SK-N-SH (cell line): Measurements from ENCODE around the gene KNG1. TPM values are rescaled to one million over a fixed set of nuclear protein-coding genes. Genes with fewer than 3 reads are reported as not detected.

Source experiments
- CTCF ChIA-PET: fragments of 300-600, 350-600 bp; formaldehyde crosslinking; extraction: SDS; loops from one replicate; lab custom pipeline; 2021; lab: Yijun Ruan, JAX
- POLR2A ChIA-PET: fragments of 350-600 bp; sonication (Branson Sonifier 250); formaldehyde crosslinking; extraction: SDS; loops from one replicate; lab custom pipeline; 2020; ENCODE audit warnings: antibody characterized with exemption, inconsistent platforms; lab: Yijun Ruan, JAX
- DNase-seq: peaks from one replicate; pipeline ENCODE4 v3.0.0; 2012
- H2AFZ ChIP-seq: fragments of 200-600 bp; sonication (generic); 2 replicates; pipeline ENCODE4 v1.8.1; 2016; ENCODE audit warnings: antibody characterized with exemption, mild to moderate bottlenecking, low read depth
- H3F3A ChIP-seq: fragments of 200-600 bp; sonication (generic); replicated peaks from 2 replicates; pipeline ENCODE3; 2016; ENCODE audit warnings: antibody characterized with exemption, mild to moderate bottlenecking; ENCODE audit not compliant: insufficient read depth
- H3K27ac ChIP-seq, 2 experiments: fragments of 200-500 bp in 1 of 2; fragments of 200-600 bp in 1 of 2; sonication (Bioruptor generic) in 1 of 2; sonication (generic), shearing (Covaris generic) in 1 of 2; 2 replicates each; pipeline versions ENCODE4 v1.5.1 to v1.6.1; 2014 to 2016; ENCODE audit warnings: low read depth in 2 of 2, inconsistent platforms in 1 of 2, low read length in 1 of 2, mild to moderate bottlenecking in 1 of 2, mixed read lengths in 1 of 2
- H3K27me3 ChIP-seq: fragments of 200-600 bp; sonication (generic), shearing (Covaris generic); 2 replicates; pipeline ENCODE4 v1.6.1; 2016; ENCODE audit warnings: mixed run types; ENCODE audit not compliant: insufficient read depth
- H3K36me3 ChIP-seq, 2 experiments: fragments of 200-500 bp in 1 of 2; fragments of 200-600 bp in 1 of 2; sonication (Bioruptor generic) in 1 of 2; sonication (generic) in 1 of 2; replicated peaks in 1 of 2; 2 replicates each; pipeline versions ENCODE3 to v1.5.1; 2014 to 2016; ENCODE audit warnings: low read length in 1 of 2, mild to moderate bottlenecking in 1 of 2; ENCODE audit not compliant: insufficient read depth in 2 of 2, control insufficient read depth in 1 of 2
- H3K4me1 ChIP-seq, 2 experiments: fragments of 200-500 bp in 1 of 2; fragments of 200-600 bp in 1 of 2; sonication (Bioruptor generic) in 1 of 2; sonication (generic), shearing (Covaris generic) in 1 of 2; 2 replicates each; pipeline versions ENCODE4 v1.5.1 to v1.6.1; 2014 to 2016; ENCODE audit warnings: low read depth in 1 of 2, low read length in 1 of 2, mixed run types in 1 of 2; ENCODE audit not compliant: insufficient read depth in 2 of 2, control insufficient read depth in 1 of 2
- H3K4me2 ChIP-seq: fragments of 200-600 bp; sonication (generic), shearing (Covaris generic); 2 replicates; pipeline ENCODE4 v1.6.1; 2017; ENCODE audit warnings: mixed run types
- H3K4me3 ChIP-seq, 2 experiments: fragments of 200-500 bp in 1 of 2; fragments of 200-600 bp in 1 of 2; sonication (Bioruptor generic) in 1 of 2; sonication (generic), shearing (Covaris generic) in 1 of 2; 2 replicates each; pipeline versions ENCODE4 v1.5.1 to v1.8.1; 2014 to 2016; ENCODE audit warnings: low read depth in 2 of 2, inconsistent platforms in 1 of 2, low read length in 1 of 2, mild to moderate bottlenecking in 1 of 2, mixed read lengths in 1 of 2, moderate library complexity in 1 of 2
- H3K79me2 ChIP-seq: fragments of 200-600 bp; sonication (generic); 2 replicates; pipeline ENCODE4 v1.8.1; 2017; ENCODE audit warnings: mild to moderate bottlenecking; ENCODE audit not compliant: insufficient read depth
- H3K9ac ChIP-seq: fragments of 200-600 bp; sonication (generic); 2 replicates; pipeline ENCODE4 v1.6.1; 2017; ENCODE audit warnings: mixed run types
- H3K9me2 ChIP-seq: fragments of 200-600 bp; sonication (generic); 2 replicates; pipeline ENCODE4 v1.6.1; 2017; ENCODE audit warnings: mixed run types
- H3K9me3 ChIP-seq: fragments of 200-600 bp; sonication (generic); 2 replicates; pipeline ENCODE4 v1.6.1; 2017; ENCODE audit warnings: mixed run types, mild to moderate bottlenecking, moderate library complexity
- H4K20me1 ChIP-seq: fragments of 200-600 bp; sonication (generic); 2 replicates; pipeline ENCODE4 v1.6.1; 2017; ENCODE audit warnings: mild to moderate bottlenecking, mixed run types; ENCODE audit not compliant: insufficient read depth
- ELF1 ChIP-seq: IDR thresholded peaks from 2 replicates; pipeline ENCODE4 v1.4.0; 2012
- EP300 ChIP-seq, 2 experiments: IDR thresholded peaks; 2 replicates each; pipeline versions ENCODE4 v1.4.0 to v1.6.1; 2012; ENCODE audit warnings: borderline replicate concordance in 1 of 2, low read depth in 1 of 2, low read length in 1 of 2
- FOSL2 ChIP-seq: IDR thresholded peaks from 2 replicates; pipeline ENCODE4 v1.4.0; 2012; ENCODE audit warnings: low read depth, mild to moderate bottlenecking, moderate library complexity, borderline replicate concordance
- FOXM1 ChIP-seq: IDR thresholded peaks from 2 replicates; pipeline ENCODE4 v1.4.0; 2012; ENCODE audit warnings: low read depth, mild to moderate bottlenecking
- GATA2 ChIP-seq: sonication (generic); formaldehyde crosslinking; IDR thresholded peaks from 2 replicates; pipeline ENCODE4 v1.5.0; 2020; ENCODE audit warnings: mild to moderate bottlenecking, missing genetic modification reagents
- MEF2A ChIP-seq: IDR thresholded peaks from 2 replicates; pipeline ENCODE4 v1.4.0; 2012; ENCODE audit warnings: low read depth, borderline replicate concordance
- MXI1 ChIP-seq: IDR thresholded peaks from 2 replicates; pipeline ENCODE4 v1.6.1; 2012; ENCODE audit warnings: mild to moderate bottlenecking, low read depth, low read length, improper control_type of control experiment
- POLR2AphosphoS5 ChIP-seq: IDR thresholded peaks from 2 replicates; pipeline ENCODE4 v1.6.1; 2012; ENCODE audit warnings: low read depth, low read length
- RAD21 ChIP-seq: IDR thresholded peaks from 2 replicates; pipeline ENCODE4 v1.6.1; 2012; ENCODE audit warnings: mild to moderate bottlenecking, low read length
- RFX5 ChIP-seq: IDR thresholded peaks from 2 replicates; pipeline ENCODE4 v1.6.1; 2012; ENCODE audit warnings: mild to moderate bottlenecking, improper control_type of control experiment, low read length
- RXRA ChIP-seq: IDR thresholded peaks from 2 replicates; pipeline ENCODE4 v1.4.0; 2012; ENCODE audit warnings: low read depth, mild to moderate bottlenecking, borderline replicate concordance
- SIN3A ChIP-seq: IDR thresholded peaks from 2 replicates; pipeline ENCODE4 v1.6.1; 2012; ENCODE audit warnings: low read depth, mild to moderate bottlenecking, low read length, moderate library complexity, borderline replicate concordance
- YY1 ChIP-seq: IDR thresholded peaks from 2 replicates; pipeline ENCODE4 v1.4.0; 2012; ENCODE audit warnings: low read depth, mild to moderate bottlenecking
- WGBS: methylation state at CpG from one replicate; pipeline ENCODE4 v1.1.6; 2017; ENCODE audit warnings: low lambda C conversion rate; 5-methylcytosine and 5-hydroxymethylcytosine counted together
- polyA plus RNA-seq, 3 experiments: library from polyadenylated mRNA; depleted of rRNA; stranded (reverse); fragments of >200 nt; gene quantifications; 2 replicates each; pipeline ENCODE4 v1.2.3, GENCODE V29; 2012

KNG1 gene
- polyA plus RNA-seq, 1 of the 3 experiments (the other 2 are of a cell fraction): not detected

GRCh38 chr3:186784820-186785494, 67.8 kb downstream of the KNG1 start:
- Histone ChIP-seq H3K9ac (peak overlapping the region; percentile 100), H3K27me3 (no peaks in the 10 kb centered on the region), H2AFZ (no peak overlapping the region), H3K4me1 (peaks cover 26 to 29% of the 10 kb centered on the region in 2 experiments; a peak in 3 of 4 replicates), H3K27ac (peak overlapping the region; percentile 94 to 99; a peak in 3 of 4 replicates), H3K4me2 (peak overlapping the region; percentile 81), H3K9me2 (no peaks in the 10 kb centered on the region), H3K9me3 (no peaks in the 10 kb centered on the region), H3K36me3 (peaks cover 58 to 59% of the 10 kb centered on the region in 2 experiments), H3K79me2 (peaks cover 54% of the 10 kb centered on the region), H3K4me3 (peak overlapping the region; percentile 98 to 99), H4K20me1 (peaks cover 63% of the 10 kb centered on the region), H3F3A (peaks cover 64% of the 10 kb centered on the region)
- under 1% methylated on average over 7 of the region's 7 CpGs for WGBS
- POLR2A ChIA-PET: interaction anchor here (0.7 to 3.7 kb wide), 4 partner anchors 12 to 848 kb away, joined by 3 to 31 read pairs (median 12); partner anchors contain the start of gene AHSG
- CTCF ChIA-PET: interaction anchor here (2.3 to 2.6 kb wide), 2 partner anchors 36 to 171 kb away, joined by 6 to 8 read pairs; no protein-coding TSS in a partner anchor
- DNase-seq: no peak
- TF ChIP-seq EP300 (IDR thresholded peaks at IDR 0.05; ENCODE audit: borderline replicate concordance in 1 of 2, low read depth in 1 of 2, low read length in 1 of 2) (no peak), MEF2A (no peak), GATA2 (no peak), YY1 (no peak), RXRA (no peak), FOXM1 (no peak), POLR2AphosphoS5 (peak; percentile 39), MXI1 (peak; percentile 38; the same call in 1 of the 2 replicates), RFX5 (no peak), ELF1 (no peak), SIN3A (no peak), FOSL2 (no peak), RAD21 (no peak)

- H3K9me3 ChIP-seq: no peaks in the 10 kb centered on the region
- H4K20me1 ChIP-seq: peaks cover 68% of the 10 kb centered on the region
- no peak for DNase-seq
- peaks cover 26 to 29% of the 10 kb centered on the region in 2 experiments; a peak in 3 of 4 replicates for H3K4me1 ChIP-seq
- peaks cover 70% of the 10 kb centered on the region for H3F3A ChIP-seq
- peaks cover 54% of the 10 kb centered on the region for H3K79me2 ChIP-seq
- WGBS: 4% methylated on average over 7 of the region's 7 CpGs
- H3K4me3 ChIP-seq: peak overlapping the region; percentile 98 to 99
- no peaks in the 10 kb centered on the region for H3K9me2 ChIP-seq
- no peaks in the 10 kb centered on the region for H3K27me3 ChIP-seq
- H3K9ac ChIP-seq: peak overlapping the region; percentile 100
- peaks cover 62 to 64% of the 10 kb centered on the region in 2 experiments for H3K36me3 ChIP-seq
- H3K27ac ChIP-seq: peak overlapping the region; percentile 40 to 94; a peak in 2 of 4 replicates
- ChIA-PET POLR2A (interaction anchor here (3.7 kb wide), 1 partner anchor 170 kb away, joined by 31 read pairs; the partner anchor contains the start of gene AHSG), CTCF (interaction anchor here (2.3 to 2.6 kb wide), 2 partner anchors 36 to 171 kb away, joined by 6 to 8 read pairs; no protein-coding TSS in a partner anchor)
- H3K4me2 ChIP-seq: peak overlapping the region; percentile 81
- H2AFZ ChIP-seq: no peak overlapping the region
- TF ChIP-seq FOSL2: no peak
Measured at GRCh38 chr3:186785495-186786018, 68.4 kb downstream of the KNG1 start.
